OCI-LY3 (cell line): ENCODE data around the gene NDUFB3.

Experiments
- EZH2phosphoT487 ChIP-seq: fragments of 200-600 bp; shearing (Covaris generic); IDR thresholded peaks from 2 replicates; pipeline ENCODE4 v1.6.1; 2018; ENCODE audit warnings: antibody characterized with exemption, mixed run types, low read depth
- TF ChIP-seq, protein P1 (sequence below): fragments of 200-600, 300-600 bp; sonication (generic); IDR thresholded peaks from 2 replicates; pipeline ENCODE4 v1.5.1; 2014; ENCODE audit warnings: antibody characterized with exemption, low read length, low read depth

DNA sequence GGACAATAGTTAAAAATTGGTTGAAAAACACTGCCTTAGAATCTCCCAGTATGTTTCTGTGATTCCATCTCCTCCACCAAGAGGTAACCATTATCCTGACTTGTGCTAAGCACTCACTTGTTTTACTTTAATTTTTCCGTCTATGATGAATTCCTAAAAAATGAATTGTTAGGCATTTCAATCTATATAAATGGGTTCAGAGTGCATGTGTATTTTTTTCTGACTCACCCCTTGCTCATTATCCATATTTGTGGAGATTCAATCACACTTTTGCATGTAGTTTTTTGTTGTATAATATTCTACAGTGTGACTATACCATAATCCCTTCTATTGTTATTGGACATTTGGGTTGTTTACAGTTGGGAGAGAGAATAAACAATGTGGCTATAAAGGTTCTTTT, 1.3 kb downstream of the NDUFB3 start:
- TF ChIP-seq, protein P1, sequence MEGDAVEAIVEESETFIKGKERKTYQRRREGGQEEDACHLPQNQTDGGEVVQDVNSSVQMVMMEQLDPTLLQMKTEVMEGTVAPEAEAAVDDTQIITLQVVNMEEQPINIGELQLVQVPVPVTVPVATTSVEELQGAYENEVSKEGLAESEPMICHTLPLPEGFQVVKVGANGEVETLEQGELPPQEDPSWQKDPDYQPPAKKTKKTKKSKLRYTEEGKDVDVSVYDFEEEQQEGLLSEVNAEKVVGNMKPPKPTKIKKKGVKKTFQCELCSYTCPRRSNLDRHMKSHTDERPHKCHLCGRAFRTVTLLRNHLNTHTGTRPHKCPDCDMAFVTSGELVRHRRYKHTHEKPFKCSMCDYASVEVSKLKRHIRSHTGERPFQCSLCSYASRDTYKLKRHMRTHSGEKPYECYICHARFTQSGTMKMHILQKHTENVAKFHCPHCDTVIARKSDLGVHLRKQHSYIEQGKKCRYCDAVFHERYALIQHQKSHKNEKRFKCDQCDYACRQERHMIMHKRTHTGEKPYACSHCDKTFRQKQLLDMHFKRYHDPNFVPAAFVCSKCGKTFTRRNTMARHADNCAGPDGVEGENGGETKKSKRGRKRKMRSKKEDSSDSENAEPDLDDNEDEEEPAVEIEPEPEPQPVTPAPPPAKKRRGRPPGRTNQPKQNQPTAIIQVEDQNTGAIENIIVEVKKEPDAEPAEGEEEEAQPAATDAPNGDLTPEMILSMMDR, result no peak
- no peak for TF ChIP-seq EZH2phosphoT487
